HepG2 (cell line): ENCODE measurements around the gene ZNF512B. TPM values are rescaled to one million over a fixed set of nuclear protein-coding genes. Genes with fewer than 3 reads are reported as not detected.
A peak's percentile ranks its signal among the peaks of the same experiment; 100 is the strongest.

Experiments
- CEBPG ChIP-seq: IDR thresholded peaks from 2 replicates; pipeline ENCODE4 v1.6.1; 2016
- GATAD2A ChIP-seq: IDR thresholded peaks from 2 replicates; pipeline ENCODE4 v1.6.1; 2016
- LBX2 ChIP-seq: sonication (generic); formaldehyde crosslinking; IDR thresholded peaks from 2 replicates; pipeline ENCODE4 v1.5.0; 2020; ENCODE audit warnings: missing genetic modification reagents, mild to moderate bottlenecking, borderline replicate concordance
- MED8 ChIP-seq: sonication (generic); formaldehyde crosslinking; IDR thresholded peaks from 2 replicates; pipeline ENCODE4 v1.8.1; 2023; ENCODE audit warnings: mild to moderate bottlenecking, missing genetic modification reagents; ENCODE audit not compliant: insufficient replicate concordance
- NFYC ChIP-seq: IDR thresholded peaks from 2 replicates; pipeline ENCODE4 v1.6.1; 2016; ENCODE audit warnings: missing genetic modification reagents, missing compliant biosample characterization
- NR2C2 ChIP-seq: sonication (generic); formaldehyde crosslinking; IDR thresholded peaks from 2 replicates; pipeline ENCODE4 v1.4.0; 2020; ENCODE audit warnings: missing genetic modification reagents, mild to moderate bottlenecking, moderate library complexity, borderline replicate concordance
- PLSCR1 ChIP-seq: sonication (generic); formaldehyde crosslinking; IDR thresholded peaks from 2 replicates; pipeline ENCODE4 v1.5.0; 2020; ENCODE audit warnings: missing genetic modification reagents, mild to moderate bottlenecking, borderline replicate concordance
- SP140L ChIP-seq: sonication (generic); formaldehyde crosslinking; IDR thresholded peaks from 2 replicates; pipeline ENCODE4 v1.4.0; 2020; ENCODE audit warnings: missing genetic modification reagents, borderline replicate concordance
- THAP11 ChIP-seq: IDR thresholded peaks from 2 replicates; pipeline ENCODE4 v1.6.1; 2016; ENCODE audit warnings: missing biosample characterization, missing genetic modification reagents
- ZBTB3 ChIP-seq: sonication (generic); formaldehyde crosslinking; IDR thresholded peaks from 2 replicates; pipeline ENCODE4 v1.4.0; 2020; ENCODE audit warnings: low read depth, mild to moderate bottlenecking, moderate library complexity, missing genetic modification reagents, borderline replicate concordance
- ZFP37 ChIP-seq: sonication (generic); formaldehyde crosslinking; IDR thresholded peaks from 2 replicates; pipeline ENCODE4 v1.4.0; 2020; ENCODE audit warnings: missing genetic modification reagents, borderline replicate concordance
- ZNF207 ChIP-seq: fragments of 450-650 bp; IDR thresholded peaks from 2 replicates; pipeline ENCODE4 v1.6.1; 2016; ENCODE audit warnings: antibody characterized with exemption, borderline replicate concordance
- ZNF274 ChIP-seq: sonication (generic); formaldehyde crosslinking; IDR thresholded peaks from 2 replicates; pipeline ENCODE4 v1.5.1; 2020; ENCODE audit warnings: mild to moderate bottlenecking, missing genetic modification reagents
- ZNF282 ChIP-seq: fragments of 450-650 bp; IDR thresholded peaks from 2 replicates; pipeline ENCODE4 v1.6.1; 2018; ENCODE audit not compliant: partially characterized antibody
- ZNF512 ChIP-seq: sonication (generic); formaldehyde crosslinking; IDR thresholded peaks from 2 replicates; pipeline ENCODE4 v1.4.0; 2020; ENCODE audit warnings: mild to moderate bottlenecking, missing genetic modification reagents
- ZNF546 ChIP-seq: sonication (generic); formaldehyde crosslinking; conservative IDR thresholded peaks from 2 replicates; pipeline ENCODE4 v1.8.1; 2023; ENCODE audit warnings: mild to moderate bottlenecking, missing genetic modification reagents
- ZNF652 ChIP-seq: IDR thresholded peaks from 2 replicates; pipeline ENCODE4 v1.6.1; 2016; ENCODE audit warnings: low read depth, borderline replicate concordance
- ZNF781 ChIP-seq: sonication (generic); formaldehyde crosslinking; IDR thresholded peaks from 2 replicates; pipeline ENCODE4 v1.5.1; 2020; ENCODE audit warnings: borderline replicate concordance, mild to moderate bottlenecking, missing genetic modification reagents; ENCODE audit errors: not compliant biosample characterization
- polyA plus RNA-seq, 8 experiments: library from polyadenylated mRNA; depleted of rRNA in 3 of 8; stranded (reverse) in 7 of 8; unstranded in 1 of 8; fragments of >200 nt; fragmentation: Illumina TruSeq in 4 of 8; extraction: Trizol in 4 of 8; gene quantifications; 2 replicates each; pipeline versions ENCODE4 v1.2.1 to v1.2.3, GENCODE V29; 2011 to 2016; ENCODE audit warnings: low read depth in 4 of 8, missing spikeins in 1 of 8, mixed read lengths in 1 of 8; ENCODE audit not compliant: insufficient read depth in 1 of 8
- total RNA-seq, 5 experiments: library from RNA; depleted of rRNA; stranded (reverse); fragments of >200 nt; fragmentation: Illumina TruSeq; extraction: Trizol; gene quantifications; 2 replicates each; pipeline ENCODE4 v1.2.3, GENCODE V29; 2016; ENCODE audit warnings: low read depth in 1 of 5
- TF ChIP-seq, protein P1 (sequence below): sonication (generic); formaldehyde crosslinking; IDR thresholded peaks from 2 replicates; pipeline ENCODE4 v1.4.0; 2020; ENCODE audit warnings: mild to moderate bottlenecking, missing genetic modification reagents
- TF ChIP-seq, protein P2 (sequence below): sonication (generic); formaldehyde crosslinking; IDR thresholded peaks from 2 replicates; pipeline ENCODE4 v1.4.0; 2020; ENCODE audit warnings: missing genetic modification reagents

Gene ZNF512B
- total and polyA plus RNA-seq, 2 of the 13 experiments (the other 11 are each of a cell fraction or from before 2014, with no cell fraction given), result 11.5 to 30.6 TPM

- TF ChIP-seq, protein P1, sequence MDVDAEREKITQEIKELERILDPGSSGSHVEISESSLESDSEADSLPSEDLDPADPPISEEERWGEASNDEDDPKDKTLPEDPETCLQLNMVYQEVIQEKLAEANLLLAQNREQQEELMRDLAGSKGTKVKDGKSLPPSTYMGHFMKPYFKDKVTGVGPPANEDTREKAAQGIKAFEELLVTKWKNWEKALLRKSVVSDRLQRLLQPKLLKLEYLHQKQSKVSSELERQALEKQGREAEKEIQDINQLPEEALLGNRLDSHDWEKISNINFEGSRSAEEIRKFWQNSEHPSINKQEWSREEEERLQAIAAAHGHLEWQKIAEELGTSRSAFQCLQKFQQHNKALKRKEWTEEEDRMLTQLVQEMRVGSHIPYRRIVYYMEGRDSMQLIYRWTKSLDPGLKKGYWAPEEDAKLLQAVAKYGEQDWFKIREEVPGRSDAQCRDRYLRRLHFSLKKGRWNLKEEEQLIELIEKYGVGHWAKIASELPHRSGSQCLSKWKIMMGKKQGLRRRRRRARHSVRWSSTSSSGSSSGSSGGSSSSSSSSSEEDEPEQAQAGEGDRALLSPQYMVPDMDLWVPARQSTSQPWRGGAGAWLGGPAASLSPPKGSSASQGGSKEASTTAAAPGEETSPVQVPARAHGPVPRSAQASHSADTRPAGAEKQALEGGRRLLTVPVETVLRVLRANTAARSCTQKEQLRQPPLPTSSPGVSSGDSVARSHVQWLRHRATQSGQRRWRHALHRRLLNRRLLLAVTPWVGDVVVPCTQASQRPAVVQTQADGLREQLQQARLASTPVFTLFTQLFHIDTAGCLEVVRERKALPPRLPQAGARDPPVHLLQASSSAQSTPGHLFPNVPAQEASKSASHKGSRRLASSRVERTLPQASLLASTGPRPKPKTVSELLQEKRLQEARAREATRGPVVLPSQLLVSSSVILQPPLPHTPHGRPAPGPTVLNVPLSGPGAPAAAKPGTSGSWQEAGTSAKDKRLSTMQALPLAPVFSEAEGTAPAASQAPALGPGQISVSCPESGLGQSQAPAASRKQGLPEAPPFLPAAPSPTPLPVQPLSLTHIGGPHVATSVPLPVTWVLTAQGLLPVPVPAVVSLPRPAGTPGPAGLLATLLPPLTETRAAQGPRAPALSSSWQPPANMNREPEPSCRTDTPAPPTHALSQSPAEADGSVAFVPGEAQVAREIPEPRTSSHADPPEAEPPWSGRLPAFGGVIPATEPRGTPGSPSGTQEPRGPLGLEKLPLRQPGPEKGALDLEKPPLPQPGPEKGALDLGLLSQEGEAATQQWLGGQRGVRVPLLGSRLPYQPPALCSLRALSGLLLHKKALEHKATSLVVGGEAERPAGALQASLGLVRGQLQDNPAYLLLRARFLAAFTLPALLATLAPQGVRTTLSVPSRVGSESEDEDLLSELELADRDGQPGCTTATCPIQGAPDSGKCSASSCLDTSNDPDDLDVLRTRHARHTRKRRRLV (CRISPR knock-in tag), result no peak; the same call in none of the 2 replicates
- TF ChIP-seq ZNF207 (no peak), GATAD2A (CRISPR knock-in tag) (peak; percentile 71), CEBPG (peak; percentile 42), LBX2 (CRISPR knock-in tag) (peak; percentile 98), ZNF282 (no peak), ZNF652 (CRISPR knock-in tag) (no peak; the same call in 1 of the 2 replicates), NR2C2 (CRISPR knock-in tag) (peak; percentile 95), SP140L (CRISPR knock-in tag) (peak; percentile 85), NFYC (peak; percentile 67), ZBTB3 (CRISPR knock-in tag) (peak; percentile 97), THAP11 (CRISPR knock-in tag) (peak; percentile 99), MED8 (CRISPR knock-in tag) (peak; percentile 99), PLSCR1 (peak; percentile 47; the same call in 1 of the 2 replicates), ZNF274 (CRISPR knock-in tag) (peak; percentile 87), ZNF512 (CRISPR knock-in tag) (0 out of 2 replicates have a peak, but pooled peaks have one; percentile 81), ZFP37 (CRISPR knock-in tag) (peak; percentile 89; the same call in 1 of the 2 replicates), ZNF781 (peak; percentile 88), ZNF546 (CRISPR knock-in tag) (peak; percentile 99)
- TF ChIP-seq, protein P2, sequence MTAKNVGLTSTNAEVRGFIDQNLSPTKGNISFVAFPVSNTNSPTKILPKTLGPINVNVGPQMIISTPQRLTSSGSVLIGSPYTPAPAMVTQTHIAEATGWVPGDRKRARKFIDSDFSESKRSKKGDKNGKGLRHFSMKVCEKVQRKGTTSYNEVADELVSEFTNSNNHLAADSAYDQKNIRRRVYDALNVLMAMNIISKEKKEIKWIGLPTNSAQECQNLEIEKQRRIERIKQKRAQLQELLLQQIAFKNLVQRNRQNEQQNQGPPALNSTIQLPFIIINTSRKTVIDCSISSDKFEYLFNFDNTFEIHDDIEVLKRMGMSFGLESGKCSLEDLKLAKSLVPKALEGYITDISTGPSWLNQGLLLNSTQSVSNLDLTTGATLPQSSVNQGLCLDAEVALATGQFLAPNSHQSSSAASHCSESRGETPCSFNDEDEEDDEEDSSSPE (CRISPR knock-in tag), result peak; percentile 80
These were observed 13.7 kb downstream of the ZNF512B start, which contains the start of gene UCKL1 (continued) for GRCh38 chr20:63955827-63956663.
